ENCODE data around the gene CORO2B.

Gene CORO2B

GRCh38 chr15:68769702-68770101 lies 190.9 kb downstream of the CORO2B start:
- CTCF ChIA-PET, result interaction anchor here (1.5 to 1.7 kb wide), 2 partner anchors 15 to 38 kb away, joined by 3 to 4 read pairs; no protein-coding TSS in a partner anchor
- DNase-seq (ENCODE audit: extremely low spot score), result no peak
- POLR2A ChIA-PET, result interaction anchor here (0.7 kb wide), 1 partner anchor 1692 kb away, joined by 4 read pairs; no protein-coding TSS in a partner anchor
- TF ChIP-seq CTCF (IDR thresholded peaks at IDR 0.05; ENCODE audit: control extremely low read depth, extremely low read depth, low read depth, missing control alignments), result no peak

GRCh38 chr15:68770216-68770615 lies 191.4 kb downstream of the CORO2B start:
- POLR2A ChIA-PET, result no interaction called here
- DNase-seq (ENCODE audit: extremely low spot score), result no peak
- TF ChIP-seq CTCF (IDR thresholded peaks at IDR 0.05; ENCODE audit: control extremely low read depth, extremely low read depth, low read depth, missing control alignments), result no peak
- CTCF ChIA-PET, result interaction anchor here (1.2 to 1.7 kb wide), 3 partner anchors 8 to 39 kb away, joined by 3 to 4 read pairs (median 4); no protein-coding TSS in a partner anchor

GRCh38 chr15:68773036-68773435 lies 194.2 kb downstream of the CORO2B start:
- ChIA-PET CTCF (interaction anchor here (1.2 to 1.7 kb wide), 2 partner anchors 102 to 214 kb away, joined by 4 to 11 read pairs; no protein-coding TSS in a partner anchor), POLR2A (no interaction called here)
- TF ChIP-seq CTCF (IDR thresholded peaks at IDR 0.05; ENCODE audit: control extremely low read depth, extremely low read depth, low read depth, missing control alignments), result no peak
- DNase-seq (ENCODE audit: extremely low spot score), result no peak

GRCh38 chr15:68774120-68774519 lies 195.3 kb downstream of the CORO2B start:
- ChIA-PET CTCF (interaction anchor here (0.8 to 1.1 kb wide), 2 partner anchors 11 to 151 kb away, joined by 3 to 4 read pairs; no protein-coding TSS in a partner anchor), POLR2A (no interaction called here)
- DNase-seq (ENCODE audit: extremely low spot score), result no peak
- TF ChIP-seq CTCF (IDR thresholded peaks at IDR 0.05; ENCODE audit: control extremely low read depth, extremely low read depth, low read depth, missing control alignments), result no peak

- ChIA-PET POLR2A (no interaction called here), CTCF (interaction anchor here (0.8 to 1.1 kb wide), 2 partner anchors 10 to 151 kb away, joined by 3 to 4 read pairs; no protein-coding TSS in a partner anchor)
- DNase-seq (ENCODE audit: extremely low spot score), result no peak
- TF ChIP-seq CTCF (IDR thresholded peaks at IDR 0.05; ENCODE audit: control extremely low read depth, extremely low read depth, low read depth, missing control alignments), result no peak
Observed at GRCh38 chr15:68774521-68775235, 195.9 kb downstream of the CORO2B start.

- no peak for TF ChIP-seq CTCF (IDR thresholded peaks at IDR 0.05; ENCODE audit: control extremely low read depth, extremely low read depth, low read depth, missing control alignments)
- no peak for DNase-seq (ENCODE audit: extremely low spot score)
- POLR2A ChIA-PET, result no interaction called here
- CTCF ChIA-PET, result interaction anchor here (1.1 kb wide), 1 partner anchor 99 kb away, joined by 3 read pairs; no protein-coding TSS in a partner anchor
Observed at GRCh38 chr15:68775236-68775577, 196.4 kb downstream of the CORO2B start.

Data from GM10248 (cell line).